WTC11 (cell line): Measurements from ENCODE around the gene ZNHIT2. TPM values are rescaled to one million over a fixed set of nuclear protein-coding genes. Genes with fewer than 3 reads are reported as not detected.

Experiments used
- FOXP1 ChIP-seq: sonication (generic); formaldehyde crosslinking; IDR thresholded peaks from 2 replicates; pipeline ENCODE4 v1.8.0; 2022; ENCODE audit warnings: missing genetic modification reagents, mild to moderate bottlenecking, moderate library complexity, borderline replicate concordance
- MYBL2 ChIP-seq: sonication (generic); formaldehyde crosslinking; IDR thresholded peaks from 2 replicates; pipeline ENCODE4 v1.8.1; 2023; ENCODE audit warnings: mild to moderate bottlenecking, moderate library complexity, missing genetic modification reagents
- NFATC4 ChIP-seq: fragments of 250-450 bp; sonication (Bioruptor Pico); IDR thresholded peaks from 2 replicates; pipeline ENCODE4 v1.9.0; 2021; ENCODE audit warnings: mild to moderate bottlenecking
- NFE2L1 ChIP-seq: sonication (generic); formaldehyde crosslinking; IDR thresholded peaks from 2 replicates; pipeline ENCODE4 v1.8.1; 2023; ENCODE audit warnings: missing genetic modification reagents
- PRRX2 ChIP-seq: fragments of 250-450 bp; sonication (Bioruptor Pico); IDR thresholded peaks from 2 replicates; pipeline ENCODE4 v1.8.0; 2021; ENCODE audit warnings: mild to moderate bottlenecking
- RELA ChIP-seq: sonication (generic); formaldehyde crosslinking; IDR thresholded peaks from 2 replicates; pipeline ENCODE4 v1.8.1; 2022; ENCODE audit warnings: missing genetic modification reagents, mild to moderate bottlenecking, borderline replicate concordance
- RORB ChIP-seq: fragments of 250-450 bp; sonication (Bioruptor Pico); IDR thresholded peaks from 2 replicates; pipeline ENCODE4 v1.9.0; 2021; ENCODE audit warnings: mild to moderate bottlenecking
- SMAD3 ChIP-seq: sonication (generic); formaldehyde crosslinking; IDR thresholded peaks from 2 replicates; pipeline ENCODE4 v1.8.0; 2022; ENCODE audit warnings: missing genetic modification reagents, mild to moderate bottlenecking, borderline replicate concordance
- SP1 ChIP-seq: sonication (generic); formaldehyde crosslinking; conservative IDR thresholded peaks from 2 replicates; pipeline ENCODE4 v1.8.1; 2022; ENCODE audit warnings: missing genetic modification reagents
- TCF7 ChIP-seq: sonication (generic); formaldehyde crosslinking; IDR thresholded peaks from 2 replicates; pipeline ENCODE4 v1.8.0; 2022; ENCODE audit warnings: mild to moderate bottlenecking, low read depth, missing genetic modification reagents, moderate library complexity
- TEAD1 ChIP-seq: sonication (generic); formaldehyde crosslinking; IDR thresholded peaks from 2 replicates; pipeline ENCODE4 v1.8.0; 2022; ENCODE audit warnings: mild to moderate bottlenecking, missing genetic modification reagents
- TP53 ChIP-seq: sonication (generic); formaldehyde crosslinking; IDR thresholded peaks from 2 replicates; pipeline ENCODE4 v1.8.1; 2023; ENCODE audit warnings: mild to moderate bottlenecking, missing genetic modification reagents
- ZNF121 ChIP-seq: sonication (generic); formaldehyde crosslinking; IDR thresholded peaks from 2 replicates; pipeline ENCODE4 v1.8.0; 2023; ENCODE audit warnings: missing genetic modification reagents
- ZNF138 ChIP-seq: sonication (generic); formaldehyde crosslinking; conservative IDR thresholded peaks from 2 replicates; pipeline ENCODE4 v1.8.1; 2022; ENCODE audit warnings: mild to moderate bottlenecking, moderate library complexity, missing genetic modification reagents
- ZNF232 ChIP-seq: sonication (generic); formaldehyde crosslinking; IDR thresholded peaks from 2 replicates; pipeline ENCODE4 v1.8.0; 2022; ENCODE audit warnings: mild to moderate bottlenecking, missing genetic modification reagents
- ZNF263 ChIP-seq: sonication (generic); formaldehyde crosslinking; IDR thresholded peaks from 2 replicates; pipeline ENCODE4 v1.8.1; 2022; ENCODE audit warnings: low read depth, mild to moderate bottlenecking, moderate library complexity, missing genetic modification reagents
- ZNF396 ChIP-seq: fragments of 250-450 bp; sonication (Bioruptor Pico); IDR thresholded peaks from 2 replicates; pipeline ENCODE4 v1.8.0; 2021; ENCODE audit warnings: mild to moderate bottlenecking, moderate library complexity, borderline replicate concordance
- ZNF416 ChIP-seq: fragments of 250-450 bp; sonication (Bioruptor Pico); IDR thresholded peaks from 2 replicates; pipeline ENCODE4 v1.9.0; 2021; ENCODE audit warnings: mild to moderate bottlenecking, inconsistent platforms
- ZNF423 ChIP-seq: fragments of 250-450 bp; sonication (Bioruptor Pico); IDR thresholded peaks from 2 replicates; pipeline ENCODE4 v2.1.2; 2022; ENCODE audit warnings: mild to moderate bottlenecking, moderate library complexity
- ZNF671 ChIP-seq: fragments of 250-450 bp; sonication (Bioruptor Pico); IDR thresholded peaks from 2 replicates; pipeline ENCODE4 v1.8.0; 2021; ENCODE audit warnings: mild to moderate bottlenecking
- total RNA-seq: library from RNA; stranded (reverse); gene quantifications from 3 replicates; pipeline ENCODE4 v1.2.3, GENCODE V29; 2021
- TF ChIP-seq, protein P1 (sequence below): sonication (generic); formaldehyde crosslinking; IDR thresholded peaks from 2 replicates; pipeline ENCODE4 v1.8.1; 2023; ENCODE audit warnings: mild to moderate bottlenecking, moderate library complexity, missing genetic modification reagents
- TF ChIP-seq, protein P2 (sequence below): fragments of 250-450 bp; sonication (Bioruptor Pico); IDR thresholded peaks from 2 replicates; pipeline ENCODE4 v1.9.0; 2021; ENCODE audit warnings: mild to moderate bottlenecking
- TF ChIP-seq, protein P3 (sequence below): sonication (generic); formaldehyde crosslinking; IDR thresholded peaks from 2 replicates; pipeline ENCODE4 v1.8.1; 2022; ENCODE audit warnings: low read depth, mild to moderate bottlenecking, moderate library complexity, missing genetic modification reagents, borderline replicate concordance
- TF ChIP-seq, protein P4 (sequence below): fragments of 250-450 bp; sonication (Bioruptor Pico); IDR thresholded peaks from 2 replicates; pipeline ENCODE4 v1.9.0; 2021; ENCODE audit warnings: moderate library complexity, mild to moderate bottlenecking, inconsistent platforms, borderline replicate concordance
- TF ChIP-seq, protein P5 (sequence below): sonication (generic); formaldehyde crosslinking; IDR thresholded peaks from 2 replicates; pipeline ENCODE4 v1.8.1; 2023; ENCODE audit warnings: mild to moderate bottlenecking, missing genetic modification reagents, moderate library complexity
- TF ChIP-seq, protein P6 (sequence below): sonication (generic); formaldehyde crosslinking; IDR thresholded peaks from 2 replicates; pipeline ENCODE4 v1.8.0; 2023; ENCODE audit warnings: missing genetic modification reagents
- TF ChIP-seq, protein P7 (sequence below): sonication (generic); formaldehyde crosslinking; IDR thresholded peaks from 2 replicates; pipeline ENCODE4 v1.8.0; 2022; ENCODE audit warnings: mild to moderate bottlenecking, missing genetic modification reagents

The ZNHIT2 gene
- total RNA-seq, 1 experiment from 2014 or later = 16.7 TPM

DNA sequence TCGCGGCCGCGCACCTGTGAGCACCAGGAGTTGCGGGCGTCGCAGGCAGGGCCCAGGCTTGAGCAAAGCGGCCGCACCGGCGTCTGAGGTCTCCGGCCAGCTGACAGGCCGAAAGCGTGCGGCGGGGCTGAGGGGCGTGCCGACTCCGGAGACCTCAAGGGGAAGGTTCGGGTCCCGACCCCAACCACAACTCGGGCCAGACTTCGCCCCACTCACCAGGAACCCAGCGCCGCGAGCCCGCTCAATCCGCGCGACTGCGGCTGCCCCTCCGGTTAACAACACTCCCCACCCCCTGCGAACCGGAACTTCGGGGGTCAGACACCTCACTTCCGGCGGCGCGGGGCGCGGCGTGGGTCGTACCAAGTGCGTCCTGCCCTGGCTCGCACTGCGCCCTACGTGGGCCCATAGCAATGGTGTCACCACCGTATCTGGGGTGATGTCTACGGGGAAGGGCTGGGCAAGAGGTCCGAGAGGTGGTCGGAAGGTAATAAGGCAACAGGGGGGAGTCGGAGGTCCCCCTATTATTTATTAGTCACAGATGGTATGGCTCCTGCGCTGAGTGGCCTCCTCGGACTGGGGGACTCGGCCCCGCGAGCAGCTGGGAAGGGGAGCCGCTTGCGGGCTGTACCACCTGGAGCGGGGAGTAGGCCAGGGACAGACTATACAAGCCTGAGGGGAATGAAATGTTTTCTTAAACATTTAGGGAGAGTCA lies 16.9 kb upstream of the ZNHIT2 start, which contains the start of gene SYVN1 (continued):
- TF ChIP-seq ZNF671 (CRISPR knock-in tag) = no peak
- TF ChIP-seq ZNF423 = no peak
- TF ChIP-seq, protein P1, sequence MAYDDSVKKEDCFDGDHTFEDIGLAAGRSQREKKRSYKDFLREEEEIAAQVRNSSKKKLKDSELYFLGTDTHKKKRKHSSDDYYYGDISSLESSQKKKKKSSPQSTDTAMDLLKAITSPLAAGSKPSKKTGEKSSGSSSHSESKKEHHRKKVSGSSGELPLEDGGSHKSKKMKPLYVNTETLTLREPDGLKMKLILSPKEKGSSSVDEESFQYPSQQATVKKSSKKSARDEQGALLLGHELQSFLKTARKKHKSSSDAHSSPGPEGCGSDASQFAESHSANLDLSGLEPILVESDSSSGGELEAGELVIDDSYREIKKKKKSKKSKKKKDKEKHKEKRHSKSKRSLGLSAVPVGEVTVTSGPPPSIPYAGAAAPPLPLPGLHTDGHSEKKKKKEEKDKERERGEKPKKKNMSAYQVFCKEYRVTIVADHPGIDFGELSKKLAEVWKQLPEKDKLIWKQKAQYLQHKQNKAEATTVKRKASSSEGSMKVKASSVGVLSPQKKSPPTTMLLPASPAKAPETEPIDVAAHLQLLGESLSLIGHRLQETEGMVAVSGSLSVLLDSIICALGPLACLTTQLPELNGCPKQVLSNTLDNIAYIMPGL (CRISPR knock-in tag) = no peak
- TF ChIP-seq, protein P2, sequence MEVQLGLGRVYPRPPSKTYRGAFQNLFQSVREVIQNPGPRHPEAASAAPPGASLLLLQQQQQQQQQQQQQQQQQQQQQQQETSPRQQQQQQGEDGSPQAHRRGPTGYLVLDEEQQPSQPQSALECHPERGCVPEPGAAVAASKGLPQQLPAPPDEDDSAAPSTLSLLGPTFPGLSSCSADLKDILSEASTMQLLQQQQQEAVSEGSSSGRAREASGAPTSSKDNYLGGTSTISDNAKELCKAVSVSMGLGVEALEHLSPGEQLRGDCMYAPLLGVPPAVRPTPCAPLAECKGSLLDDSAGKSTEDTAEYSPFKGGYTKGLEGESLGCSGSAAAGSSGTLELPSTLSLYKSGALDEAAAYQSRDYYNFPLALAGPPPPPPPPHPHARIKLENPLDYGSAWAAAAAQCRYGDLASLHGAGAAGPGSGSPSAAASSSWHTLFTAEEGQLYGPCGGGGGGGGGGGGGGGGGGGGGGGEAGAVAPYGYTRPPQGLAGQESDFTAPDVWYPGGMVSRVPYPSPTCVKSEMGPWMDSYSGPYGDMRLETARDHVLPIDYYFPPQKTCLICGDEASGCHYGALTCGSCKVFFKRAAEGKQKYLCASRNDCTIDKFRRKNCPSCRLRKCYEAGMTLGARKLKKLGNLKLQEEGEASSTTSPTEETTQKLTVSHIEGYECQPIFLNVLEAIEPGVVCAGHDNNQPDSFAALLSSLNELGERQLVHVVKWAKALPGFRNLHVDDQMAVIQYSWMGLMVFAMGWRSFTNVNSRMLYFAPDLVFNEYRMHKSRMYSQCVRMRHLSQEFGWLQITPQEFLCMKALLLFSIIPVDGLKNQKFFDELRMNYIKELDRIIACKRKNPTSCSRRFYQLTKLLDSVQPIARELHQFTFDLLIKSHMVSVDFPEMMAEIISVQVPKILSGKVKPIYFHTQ (CRISPR knock-in tag) = no peak; the same call in 1 of the 2 replicates
- TF ChIP-seq FOXP1 = peak; percentile 74
- TF ChIP-seq, protein P3, sequence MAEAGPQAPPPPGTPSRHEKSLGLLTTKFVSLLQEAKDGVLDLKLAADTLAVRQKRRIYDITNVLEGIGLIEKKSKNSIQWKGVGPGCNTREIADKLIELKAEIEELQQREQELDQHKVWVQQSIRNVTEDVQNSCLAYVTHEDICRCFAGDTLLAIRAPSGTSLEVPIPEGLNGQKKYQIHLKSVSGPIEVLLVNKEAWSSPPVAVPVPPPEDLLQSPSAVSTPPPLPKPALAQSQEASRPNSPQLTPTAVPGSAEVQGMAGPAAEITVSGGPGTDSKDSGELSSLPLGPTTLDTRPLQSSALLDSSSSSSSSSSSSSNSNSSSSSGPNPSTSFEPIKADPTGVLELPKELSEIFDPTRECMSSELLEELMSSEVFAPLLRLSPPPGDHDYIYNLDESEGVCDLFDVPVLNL (CRISPR knock-in tag) = no peak
- TF ChIP-seq PRRX2 = no peak
- TF ChIP-seq NFE2L1 = no peak
- TF ChIP-seq ZNF121 (CRISPR knock-in tag) = peak; percentile 39; the same call in 1 of the 2 replicates
- no peak for TF ChIP-seq ZNF138
- TF ChIP-seq TCF7 = no peak
- TF ChIP-seq ZNF232 (CRISPR knock-in tag) = 0 out of 2 replicates have a peak, but pooled peaks have one; percentile 2
- peak; percentile 31; the same call in 1 of the 2 replicates for TF ChIP-seq TEAD1
- 0 out of 2 replicates have a peak, but pooled peaks have one; percentile 70 for TF ChIP-seq MYBL2 (CRISPR knock-in tag)
- TF ChIP-seq RELA (CRISPR knock-in tag) = no peak
- peak; percentile 77 for TF ChIP-seq SP1
- TF ChIP-seq NFATC4 (CRISPR knock-in tag) = no peak
- no peak for TF ChIP-seq SMAD3 (CRISPR knock-in tag)
- TF ChIP-seq, protein P4, sequence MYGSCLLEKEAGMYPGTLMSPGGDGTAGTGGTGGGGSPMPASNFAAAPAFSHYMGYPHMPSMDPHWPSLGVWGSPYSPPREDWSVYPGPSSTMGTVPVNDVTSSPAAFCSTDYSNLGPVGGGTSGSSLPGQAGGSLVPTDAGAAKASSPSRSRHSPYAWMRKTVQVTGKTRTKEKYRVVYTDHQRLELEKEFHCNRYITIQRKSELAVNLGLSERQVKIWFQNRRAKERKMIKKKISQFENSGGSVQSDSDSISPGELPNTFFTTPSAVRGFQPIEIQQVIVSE = no peak
- TF ChIP-seq, protein P5, sequence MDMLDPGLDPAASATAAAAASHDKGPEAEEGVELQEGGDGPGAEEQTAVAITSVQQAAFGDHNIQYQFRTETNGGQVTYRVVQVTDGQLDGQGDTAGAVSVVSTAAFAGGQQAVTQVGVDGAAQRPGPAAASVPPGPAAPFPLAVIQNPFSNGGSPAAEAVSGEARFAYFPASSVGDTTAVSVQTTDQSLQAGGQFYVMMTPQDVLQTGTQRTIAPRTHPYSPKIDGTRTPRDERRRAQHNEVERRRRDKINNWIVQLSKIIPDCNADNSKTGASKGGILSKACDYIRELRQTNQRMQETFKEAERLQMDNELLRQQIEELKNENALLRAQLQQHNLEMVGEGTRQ = no peak
- TF ChIP-seq TP53 (CRISPR knock-in tag) = no peak
- no peak for TF ChIP-seq ZNF396
- TF ChIP-seq RORB (CRISPR knock-in tag) = no peak
- TF ChIP-seq ZNF263 = no peak
- TF ChIP-seq ZNF416 (CRISPR knock-in tag) = no peak
- TF ChIP-seq, protein P6, sequence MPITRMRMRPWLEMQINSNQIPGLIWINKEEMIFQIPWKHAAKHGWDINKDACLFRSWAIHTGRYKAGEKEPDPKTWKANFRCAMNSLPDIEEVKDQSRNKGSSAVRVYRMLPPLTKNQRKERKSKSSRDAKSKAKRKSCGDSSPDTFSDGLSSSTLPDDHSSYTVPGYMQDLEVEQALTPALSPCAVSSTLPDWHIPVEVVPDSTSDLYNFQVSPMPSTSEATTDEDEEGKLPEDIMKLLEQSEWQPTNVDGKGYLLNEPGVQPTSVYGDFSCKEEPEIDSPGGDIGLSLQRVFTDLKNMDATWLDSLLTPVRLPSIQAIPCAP (CRISPR knock-in tag) = 0 out of 2 replicates have a peak, but pooled peaks have one; percentile 69
- TF ChIP-seq, protein P7, sequence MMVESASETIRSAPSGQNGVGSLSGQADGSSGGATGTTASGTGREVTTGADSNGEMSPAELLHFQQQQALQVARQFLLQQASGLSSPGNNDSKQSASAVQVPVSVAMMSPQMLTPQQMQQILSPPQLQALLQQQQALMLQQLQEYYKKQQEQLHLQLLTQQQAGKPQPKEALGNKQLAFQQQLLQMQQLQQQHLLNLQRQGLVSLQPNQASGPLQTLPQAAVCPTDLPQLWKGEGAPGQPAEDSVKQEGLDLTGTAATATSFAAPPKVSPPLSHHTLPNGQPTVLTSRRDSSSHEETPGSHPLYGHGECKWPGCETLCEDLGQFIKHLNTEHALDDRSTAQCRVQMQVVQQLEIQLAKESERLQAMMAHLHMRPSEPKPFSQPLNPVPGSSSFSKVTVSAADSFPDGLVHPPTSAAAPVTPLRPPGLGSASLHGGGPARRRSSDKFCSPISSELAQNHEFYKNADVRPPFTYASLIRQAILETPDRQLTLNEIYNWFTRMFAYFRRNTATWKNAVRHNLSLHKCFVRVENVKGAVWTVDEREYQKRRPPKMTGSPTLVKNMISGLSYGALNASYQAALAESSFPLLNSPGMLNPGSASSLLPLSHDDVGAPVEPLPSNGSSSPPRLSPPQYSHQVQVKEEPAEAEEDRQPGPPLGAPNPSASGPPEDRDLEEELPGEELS (CRISPR knock-in tag) = peak; percentile 90
